Duodenal mucosa (tissue), 2 donors: ENCODE data around the gene RCOR3.
"Not testable (repeated sequence)": the region's sequence is repeated elsewhere in the genome, so short reads cannot be mapped to it uniquely, and the experiment has no call there.

Source experiments
- H3K27ac ChIP-seq: one replicate; pipeline ENCODE4 v1.7.0; 2013; ENCODE audit warnings: low read depth, low read length
- H3K27me3 ChIP-seq, 2 donors: one replicate each; pipeline ENCODE4 v1.7.0; 2013; ENCODE audit warnings: low read length in 2 of 2, control low read depth in 1 of 2; ENCODE audit not compliant: insufficient read depth in 2 of 2, control insufficient read depth in 1 of 2
- H3K36me3 ChIP-seq, 2 donors: one replicate each; pipeline ENCODE4 v1.7.0; 2013; ENCODE audit warnings: low read length in 2 of 2, control low read depth in 1 of 2; ENCODE audit not compliant: insufficient read depth in 2 of 2, control insufficient read depth in 1 of 2
- H3K4me1 ChIP-seq, 2 donors: one replicate each; pipeline ENCODE4 v1.7.0; 2013; ENCODE audit warnings: low read length in 2 of 2, control low read depth in 1 of 2; ENCODE audit not compliant: insufficient read depth in 2 of 2, control insufficient read depth in 1 of 2
- H3K4me3 ChIP-seq, 2 donors: one replicate each; pipeline ENCODE4 v1.7.0; 2013; ENCODE audit warnings: low read length in 2 of 2, low read depth in 1 of 2
- H3K9ac ChIP-seq, 2 donors: one replicate each; pipeline ENCODE4 v1.7.0; 2013; ENCODE audit warnings: low read length in 2 of 2, low read depth in 1 of 2
- H3K9me3 ChIP-seq, 2 donors: one replicate each; pipeline ENCODE4 v1.7.0; 2013; ENCODE audit warnings: low read length in 2 of 2, control low read depth in 1 of 2; ENCODE audit not compliant: control insufficient read depth in 1 of 2

The RCOR3 gene

GRCh38 chr1:211287218-211287617 lies 28.1 kb downstream of the RCOR3 start:
- Histone ChIP-seq H3K27me3 (no peaks in the 10 kb centered on the region), H3K9me3 (no peaks in the 10 kb centered on the region), H3K27ac (no peak overlapping the region), H3K9ac (no peak overlapping the region), H3K4me3 (no peak overlapping the region), H3K36me3 (peaks cover 38 to 59% of the 10 kb centered on the region in 2 donors), H3K4me1 (no peaks in the 10 kb centered on the region)

GRCh38 chr1:211292411-211292810 lies 33.2 kb downstream of the RCOR3 start:
- Histone ChIP-seq H3K9ac (no peak overlapping the region), H3K27me3 (no peaks in the 10 kb centered on the region), H3K36me3 (peaks cover 49 to 76% of the 10 kb centered on the region in 2 donors), H3K9me3 (no peaks in the 10 kb centered on the region), H3K4me3 (no peak overlapping the region), H3K27ac (no peak overlapping the region), H3K4me1 (no peaks in the 10 kb centered on the region)

- peaks cover 36 to 72% of the 10 kb centered on the region in 2 donors for H3K36me3 ChIP-seq
- no peaks in the 10 kb centered on the region for H3K4me1 ChIP-seq
These were observed 37.2 kb downstream of the RCOR3 start for GRCh38 chr1:211296396-211296795.

GRCh38 chr1:211305044-211305443 lies 45.9 kb downstream of the RCOR3 start:
- Histone ChIP-seq H3K27ac (no peak overlapping the region), H3K36me3 (peaks cover 14 to 38% of the 10 kb centered on the region in 2 donors), H3K4me3 (no peak overlapping the region), H3K9me3 (no peaks in the 10 kb centered on the region), H3K27me3 (no peaks in the 10 kb centered on the region), H3K4me1 (no peaks in the 10 kb centered on the region), H3K9ac (no peak overlapping the region)

More at GRCh38 chr1:211296396-211296795, 37.2 kb downstream of the RCOR3 start:
- no peaks in the 10 kb centered on the region for H3K9me3 ChIP-seq
- H3K4me3 ChIP-seq, result no peak overlapping the region
- no peaks in the 10 kb centered on the region for H3K27me3 ChIP-seq
- H3K9ac ChIP-seq, result no peak overlapping the region
- no peak overlapping the region for H3K27ac ChIP-seq

GRCh38 chr1:211309617-211310016 lies 50.5 kb downstream of the RCOR3 start:
- no peaks in the 10 kb centered on the region for H3K27me3 ChIP-seq
- H3K4me3 ChIP-seq, result no peak overlapping the region
- no peak overlapping the region for H3K9ac ChIP-seq
- no peaks in the 10 kb centered on the region for H3K9me3 ChIP-seq
- no peaks in the 10 kb centered on the region for H3K4me1 ChIP-seq
- H3K36me3 ChIP-seq, result peaks cover 15 to 37% of the 10 kb centered on the region in 2 donors
- no peak overlapping the region for H3K27ac ChIP-seq

- H3K4me3 ChIP-seq, result no peak overlapping the region
- no peak overlapping the region for H3K9ac ChIP-seq
- no peaks in the 10 kb centered on the region for H3K9me3 ChIP-seq
- H3K27me3 ChIP-seq, result no peaks in the 10 kb centered on the region
- peaks cover 19 to 32% of the 10 kb centered on the region in 2 donors for H3K36me3 ChIP-seq
- H3K4me1 ChIP-seq, result no peaks in the 10 kb centered on the region
- H3K27ac ChIP-seq, result no peak overlapping the region
These were observed 54.2 kb downstream of the RCOR3 start for GRCh38 chr1:211313392-211313791.

- no peak overlapping the region for H3K4me3 ChIP-seq
- H3K9ac ChIP-seq, result no peak overlapping the region
- H3K36me3 ChIP-seq, result peaks cover 4 to 15% of the 10 kb centered on the region in 2 donors
- H3K27ac ChIP-seq, result no peak overlapping the region
- no peaks in the 10 kb centered on the region for H3K27me3 ChIP-seq
- H3K4me1 ChIP-seq, result peaks cover 0 to 4% of the 10 kb centered on the region in 2 donors
- H3K9me3 ChIP-seq, result no peaks in the 10 kb centered on the region
These were observed 59.6 kb downstream of the RCOR3 start for GRCh38 chr1:211318576-211319280.

- no peak overlapping the region for H3K27ac ChIP-seq
- peaks cover 0 to 4% of the 10 kb centered on the region in 2 donors for H3K4me1 ChIP-seq
- no peaks in the 10 kb centered on the region for H3K9me3 ChIP-seq
- H3K27me3 ChIP-seq, result no peaks in the 10 kb centered on the region
- H3K36me3 ChIP-seq, result peaks cover 4% of the 10 kb centered on the region in 2 donors
- no peak overlapping the region for H3K4me3 ChIP-seq
- H3K9ac ChIP-seq, result no peak overlapping the region
These were observed 60.7 kb downstream of the RCOR3 start for GRCh38 chr1:211319892-211320291.

GRCh38 chr1:211320980-211321379 lies 61.8 kb downstream of the RCOR3 start:
- no peak overlapping the region for H3K27ac ChIP-seq
- H3K36me3 ChIP-seq, result peaks cover 0 to 4% of the 10 kb centered on the region in 2 donors
- H3K9me3 ChIP-seq, result no peaks in the 10 kb centered on the region
- no peaks in the 10 kb centered on the region for H3K27me3 ChIP-seq
- no peak overlapping the region for H3K4me3 ChIP-seq
- peaks cover 0 to 4% of the 10 kb centered on the region in 2 donors for H3K4me1 ChIP-seq
- H3K9ac ChIP-seq, result no peak overlapping the region

GRCh38 chr1:211321646-211322045 lies 62.5 kb downstream of the RCOR3 start:
- H3K9me3 ChIP-seq, H3K36me3 ChIP-seq, H3K27me3 ChIP-seq, H3K4me1 ChIP-seq, H3K4me3 ChIP-seq, H3K27ac ChIP-seq, H3K9ac ChIP-seq: not testable (repeated sequence)
